ENCODE data around the gene KCNJ10.

KCNJ10 gene

DNA sequence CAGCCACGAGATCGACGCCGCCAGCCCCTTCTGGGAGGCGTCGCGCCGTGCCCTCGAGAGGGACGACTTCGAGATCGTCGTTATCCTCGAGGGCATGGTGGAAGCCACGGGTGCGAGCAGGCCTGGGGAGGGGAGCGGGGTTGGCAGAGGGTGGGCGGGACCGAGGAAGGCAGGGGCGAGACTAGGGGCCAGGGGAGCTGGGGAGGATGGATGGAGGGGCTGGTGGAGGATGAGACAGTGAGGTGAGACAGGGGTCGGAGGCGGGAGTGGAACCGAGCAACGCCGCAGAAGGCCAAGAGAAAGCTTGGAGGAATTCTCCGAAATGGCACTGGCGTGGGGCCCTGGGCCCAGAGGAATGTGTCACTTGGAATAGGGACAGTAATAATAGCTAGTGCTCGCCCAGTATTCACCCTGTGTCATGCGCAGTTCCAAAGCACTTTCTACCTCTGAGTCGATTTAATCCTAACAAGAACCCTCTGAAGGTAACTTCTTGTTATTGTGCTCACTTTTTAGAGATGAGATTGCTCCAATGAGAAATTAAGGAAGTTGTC, 14.9 kb upstream of the KCNJ10 start:
- in situ Hi-C loops (cut with MboI; ENCODE audit: low sequenced_read_pairs): no loop called here

DNA sequence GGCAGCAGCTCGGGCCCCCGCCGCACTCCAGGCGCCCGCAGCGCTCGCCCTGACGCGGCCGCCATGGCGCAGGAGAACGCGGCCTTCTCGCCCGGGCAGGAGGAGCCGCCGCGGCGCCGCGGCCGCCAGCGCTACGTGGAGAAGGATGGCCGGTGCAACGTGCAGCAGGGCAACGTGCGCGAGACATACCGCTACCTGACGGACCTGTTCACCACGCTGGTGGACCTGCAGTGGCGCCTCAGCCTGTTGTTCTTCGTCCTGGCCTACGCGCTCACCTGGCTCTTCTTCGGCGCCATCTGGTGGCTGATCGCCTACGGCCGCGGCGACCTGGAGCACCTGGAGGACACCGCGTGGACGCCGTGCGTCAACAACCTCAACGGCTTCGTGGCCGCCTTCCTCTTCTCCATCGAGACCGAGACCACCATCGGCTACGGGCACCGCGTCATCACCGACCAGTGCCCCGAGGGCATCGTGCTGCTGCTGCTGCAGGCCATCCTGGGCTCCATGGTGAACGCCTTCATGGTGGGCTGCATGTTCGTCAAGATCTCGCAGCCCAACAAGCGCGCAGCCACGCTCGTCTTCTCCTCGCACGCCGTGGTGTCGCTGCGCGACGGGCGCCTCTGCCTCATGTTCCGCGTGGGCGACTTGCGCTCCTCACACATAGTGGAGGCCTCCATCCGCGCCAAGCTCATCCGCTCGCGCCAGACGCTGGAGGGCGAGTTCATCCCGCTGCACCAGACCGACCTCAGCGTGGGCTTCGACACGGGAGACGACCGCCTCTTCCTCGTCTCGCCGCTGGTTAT, 14.2 kb upstream of the KCNJ10 start:
- in situ Hi-C loops (cut with MboI; ENCODE audit: low sequenced_read_pairs): no loop called here

DNA sequence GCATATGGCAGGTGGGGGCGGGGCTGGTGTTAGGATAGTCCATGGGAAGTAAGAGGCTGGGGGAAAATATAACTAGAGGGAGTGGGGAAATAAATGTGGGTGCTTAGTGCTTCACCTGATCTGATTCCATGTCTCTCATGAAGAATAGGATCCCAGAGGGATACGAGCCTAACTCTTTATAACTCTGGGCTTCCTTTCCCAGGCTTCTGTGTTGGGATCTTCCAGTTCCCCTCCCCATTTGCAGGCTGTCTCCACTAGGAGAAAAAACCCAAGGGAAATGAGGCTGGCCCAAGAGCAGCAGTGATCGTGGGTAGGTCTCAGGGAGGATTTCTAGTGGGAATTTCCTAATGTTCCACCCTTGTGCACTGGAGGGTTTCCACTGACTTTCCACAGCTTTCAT, 13.0 kb upstream of the KCNJ10 start:
- in situ Hi-C loops (cut with MboI; ENCODE audit: low sequenced_read_pairs): no loop called here

DNA sequence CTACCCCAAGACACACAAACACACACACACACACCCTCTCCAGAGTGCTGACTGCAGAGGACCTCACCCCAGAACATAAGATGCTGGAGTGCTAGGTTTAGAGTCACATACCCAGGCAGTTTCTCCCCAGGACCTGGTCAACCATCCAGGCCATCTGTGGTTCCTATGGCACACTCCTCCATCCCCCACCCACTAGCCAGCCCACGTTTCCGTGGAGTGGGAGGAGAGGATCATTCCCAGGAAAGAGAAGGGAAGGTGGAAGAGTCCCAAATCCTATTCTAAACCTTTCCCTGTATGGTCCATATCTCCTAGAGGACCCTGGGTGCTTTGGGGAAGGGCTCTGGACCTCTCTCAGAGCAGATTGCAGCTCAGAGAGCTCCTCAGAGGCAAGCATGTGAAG, 12.5 kb upstream of the KCNJ10 start:
- in situ Hi-C loops (cut with MboI; ENCODE audit: low sequenced_read_pairs): no loop called here

DNA sequence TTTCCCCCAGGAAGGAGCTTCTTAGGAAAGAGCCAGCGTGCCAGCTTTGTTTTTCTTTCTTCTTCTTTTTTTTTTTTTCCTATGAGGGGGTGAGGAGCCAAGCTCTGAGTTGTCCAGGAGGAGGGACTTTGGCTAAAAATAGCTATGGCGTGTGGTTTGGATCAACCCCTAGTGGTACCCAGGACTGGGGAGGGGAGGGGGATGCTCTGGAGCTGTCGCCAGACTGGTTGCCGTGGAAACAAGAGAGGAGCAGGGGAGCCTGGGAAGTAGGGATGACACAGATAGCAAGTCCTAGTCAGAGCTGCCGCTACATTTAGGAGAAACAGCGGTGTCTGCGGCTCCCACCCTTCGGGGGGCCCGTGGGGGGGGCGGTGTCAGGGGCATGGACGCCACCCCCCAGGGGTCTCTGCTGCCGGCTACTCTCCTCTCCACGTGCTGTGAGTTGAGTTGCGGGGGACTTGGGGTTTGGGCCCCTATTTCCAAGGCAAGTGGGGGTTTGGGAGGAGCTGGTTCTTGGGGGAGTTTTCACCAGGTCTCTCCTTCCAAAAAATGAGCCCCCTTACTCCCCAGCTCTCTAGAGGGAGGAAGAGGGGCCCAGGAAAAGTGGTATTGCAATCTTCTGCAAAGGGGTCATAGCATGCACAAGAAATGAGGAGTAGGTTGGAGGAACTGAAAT, 11.4 kb upstream of the KCNJ10 start, which contains the start of gene KCNJ9:
Gene KCNJ9, plus strand, starts transcription at position 278 of the 676 bp plus-strand sequence. CDS start 2,493 bp downstream, outside the sequence.
- in situ Hi-C loops (cut with MboI; ENCODE audit: low sequenced_read_pairs): no loop called here

DNA sequence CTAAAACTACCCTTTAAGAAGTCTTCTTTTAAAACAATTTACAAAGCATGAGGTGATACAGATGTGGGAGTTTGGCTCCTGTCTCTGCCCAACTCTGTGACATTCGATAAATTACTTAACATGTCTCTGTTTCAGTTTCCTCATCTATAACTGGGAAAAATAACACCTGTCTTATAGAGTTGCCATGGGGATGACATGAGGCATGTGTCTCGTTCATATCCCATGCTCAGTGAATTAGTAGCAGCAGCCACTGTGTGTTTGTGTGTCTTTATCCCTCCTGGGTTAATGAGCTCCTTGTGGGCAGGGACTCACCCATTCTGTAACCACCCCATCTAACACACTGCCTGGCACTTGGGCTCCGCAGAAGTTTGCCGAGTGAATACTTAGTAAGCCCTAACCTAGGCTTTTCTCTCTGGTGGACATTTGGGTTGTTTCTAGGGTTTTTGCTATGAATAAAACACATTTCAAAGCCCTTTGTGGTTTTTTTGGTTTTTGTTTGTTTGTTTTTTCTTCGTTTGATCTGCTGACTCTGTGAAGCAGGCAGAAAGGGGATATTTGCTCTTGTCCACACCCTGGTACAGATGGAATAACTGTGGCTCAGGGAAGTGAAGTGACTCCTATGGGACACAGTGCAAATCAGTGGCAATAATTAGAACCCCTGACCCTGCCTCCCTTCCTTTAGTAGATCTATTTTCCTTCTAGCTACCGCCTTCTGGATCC, 10.6 kb upstream of the KCNJ10 start:
- in situ Hi-C loops (cut with MboI; ENCODE audit: low sequenced_read_pairs): no loop called here

DNA sequence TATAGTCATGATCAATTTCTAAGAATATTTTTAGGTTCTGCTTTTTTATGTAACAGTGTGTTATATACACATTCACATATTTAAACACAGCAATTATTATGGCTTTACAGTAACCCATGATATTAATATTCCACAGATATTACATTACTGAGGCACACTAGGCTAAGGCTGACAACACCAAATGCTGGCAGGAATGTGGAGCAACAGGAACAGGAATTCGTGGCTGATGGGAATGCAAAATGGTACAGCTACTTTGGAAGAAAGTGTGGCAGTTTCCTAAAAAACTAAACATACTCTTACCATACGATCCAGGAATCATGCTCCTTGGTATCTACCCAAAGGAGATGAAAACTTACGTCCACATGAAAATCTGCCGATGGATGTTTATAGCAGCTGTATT, 9.5 kb upstream of the KCNJ10 start:
- in situ Hi-C loops (cut with MboI; ENCODE audit: low sequenced_read_pairs): no loop called here

DNA sequence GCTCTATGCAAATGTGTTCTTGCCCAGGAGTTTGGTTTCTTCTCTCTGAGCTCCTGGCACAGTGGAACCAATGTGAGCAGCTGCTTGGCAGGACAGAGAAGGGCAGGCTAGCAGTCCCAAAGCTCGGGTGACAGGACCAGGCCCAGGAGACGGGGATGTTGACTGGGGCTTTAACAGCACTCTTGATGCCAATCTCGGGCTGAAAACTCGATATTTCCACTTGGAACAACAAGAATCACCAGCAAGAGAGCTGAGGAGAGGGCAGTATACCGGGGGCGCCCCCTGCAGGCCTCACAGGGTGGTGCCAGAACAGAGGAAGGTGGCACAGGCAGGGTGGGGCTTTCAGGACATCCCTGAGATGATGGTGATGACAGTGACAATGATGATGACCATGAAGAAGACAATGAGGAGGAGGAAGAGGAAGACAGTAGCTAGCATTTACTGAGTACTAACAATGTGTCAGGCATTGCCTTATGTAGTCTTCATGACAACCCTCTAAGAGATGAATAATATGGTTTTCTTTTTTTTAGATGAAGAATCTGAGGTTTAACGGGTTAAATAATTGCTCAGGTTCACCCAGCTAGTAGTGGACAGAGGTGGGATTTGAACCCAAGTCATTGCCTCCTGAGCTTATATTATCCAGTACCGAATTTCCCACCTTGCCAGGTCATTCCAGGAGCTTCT, 8.7 kb upstream of the KCNJ10 start:
- in situ Hi-C loops (cut with MboI; ENCODE audit: low sequenced_read_pairs): no loop called here

DNA sequence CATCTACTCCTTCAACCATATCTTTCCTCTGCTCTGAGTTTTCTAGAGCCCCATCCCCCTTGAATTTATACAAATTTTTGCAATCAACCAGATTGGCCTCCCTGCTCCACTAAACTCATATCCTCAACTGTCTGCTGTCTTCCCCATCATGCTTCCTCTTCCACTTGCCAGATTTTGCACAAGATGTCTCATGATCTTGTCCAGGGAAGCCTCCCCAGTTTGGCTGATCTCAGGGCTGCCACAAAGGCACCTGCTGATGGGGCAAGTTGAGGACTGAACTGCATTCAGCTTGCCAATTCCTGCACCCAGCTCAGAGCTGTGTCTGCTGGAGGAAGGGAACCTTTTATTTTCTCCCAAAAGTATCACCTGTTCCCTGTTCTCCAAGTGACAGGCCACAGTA, 7.5 kb upstream of the KCNJ10 start:
- in situ Hi-C loops (cut with MboI; ENCODE audit: low sequenced_read_pairs): no loop called here

DNA sequence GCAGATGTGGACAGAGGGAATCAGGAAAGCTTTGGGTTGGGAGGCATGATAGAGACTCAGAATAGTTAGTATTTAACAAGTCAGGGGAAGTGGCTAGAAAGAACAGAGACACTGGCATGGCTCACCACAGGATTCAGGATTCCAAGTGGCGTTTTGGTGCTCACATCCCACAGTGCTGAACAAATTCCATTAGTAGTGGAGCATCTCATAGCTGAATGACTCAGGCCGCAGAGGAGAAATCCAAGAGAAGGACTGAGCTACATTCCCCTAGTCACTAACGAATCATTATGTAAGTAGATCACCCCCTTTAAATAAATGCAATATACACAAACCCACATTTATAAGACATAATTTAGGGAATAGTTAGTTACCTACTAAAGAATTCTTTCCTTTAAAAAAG, 6.3 kb upstream of the KCNJ10 start:
- in situ Hi-C loops (cut with MboI; ENCODE audit: low sequenced_read_pairs): no loop called here

DNA sequence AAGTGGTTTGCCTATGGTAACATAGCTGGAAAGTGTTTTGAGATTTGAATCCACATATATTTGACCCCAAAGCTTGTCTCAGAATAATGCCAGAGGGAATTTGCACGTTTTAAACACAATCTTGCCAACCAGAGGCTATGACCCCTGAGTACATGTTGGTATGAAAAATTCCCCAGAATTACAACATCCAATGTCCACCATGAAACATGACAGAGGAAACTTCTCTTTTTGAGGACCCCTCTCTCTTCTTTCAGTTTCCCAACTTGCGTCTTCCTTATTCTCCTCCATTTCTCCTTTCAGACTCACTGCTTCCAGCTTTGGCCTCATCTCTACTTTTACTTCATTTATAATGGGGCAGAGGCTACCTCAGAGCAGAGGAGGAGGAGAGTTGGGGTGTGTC, 5.9 kb upstream of the KCNJ10 start:
- in situ Hi-C loops (cut with MboI; ENCODE audit: low sequenced_read_pairs): no loop called here

DNA sequence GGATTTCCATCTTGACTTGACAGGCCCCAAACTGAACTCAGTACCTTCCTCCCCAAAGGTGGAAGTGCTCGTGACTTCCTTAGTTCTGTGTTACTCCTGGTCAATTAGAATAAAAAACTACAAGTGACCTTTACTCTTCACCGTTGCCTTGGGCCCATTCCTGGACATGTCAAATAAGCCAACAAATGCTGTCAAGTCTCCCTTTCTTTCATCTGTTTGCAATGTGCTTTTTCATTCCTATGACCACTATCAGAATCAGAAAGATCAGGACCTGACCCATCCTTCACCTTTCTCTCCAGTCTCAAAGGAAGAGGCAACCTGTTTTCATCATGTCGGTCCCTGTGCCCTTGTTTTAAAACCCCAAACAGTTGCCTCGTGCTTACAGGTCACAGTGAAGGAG, 4.9 kb upstream of the KCNJ10 start:
- in situ Hi-C loops (cut with MboI; ENCODE audit: low sequenced_read_pairs): no loop called here

DNA sequence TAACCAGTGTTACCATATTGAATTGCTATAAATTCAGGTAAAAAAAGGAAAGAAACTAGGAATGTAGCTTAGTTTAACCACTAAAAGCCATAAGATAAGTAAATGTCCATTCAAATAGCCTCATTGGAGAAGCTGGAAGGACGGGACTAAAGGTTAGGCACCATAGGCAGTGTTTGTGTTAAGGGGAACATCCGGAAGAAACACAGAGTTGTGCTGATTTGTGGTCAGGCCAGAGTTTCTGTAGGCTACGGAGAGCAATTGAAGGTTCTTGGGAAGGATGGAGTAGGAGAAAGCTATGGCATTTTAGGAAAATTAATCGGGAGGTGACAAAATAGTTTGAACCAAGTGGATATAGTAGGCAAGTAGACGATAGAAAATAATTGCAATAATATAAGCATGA, 1.3 kb upstream of the KCNJ10 start:
- in situ Hi-C loops (cut with MboI; ENCODE audit: low sequenced_read_pairs): no loop called here

DNA sequence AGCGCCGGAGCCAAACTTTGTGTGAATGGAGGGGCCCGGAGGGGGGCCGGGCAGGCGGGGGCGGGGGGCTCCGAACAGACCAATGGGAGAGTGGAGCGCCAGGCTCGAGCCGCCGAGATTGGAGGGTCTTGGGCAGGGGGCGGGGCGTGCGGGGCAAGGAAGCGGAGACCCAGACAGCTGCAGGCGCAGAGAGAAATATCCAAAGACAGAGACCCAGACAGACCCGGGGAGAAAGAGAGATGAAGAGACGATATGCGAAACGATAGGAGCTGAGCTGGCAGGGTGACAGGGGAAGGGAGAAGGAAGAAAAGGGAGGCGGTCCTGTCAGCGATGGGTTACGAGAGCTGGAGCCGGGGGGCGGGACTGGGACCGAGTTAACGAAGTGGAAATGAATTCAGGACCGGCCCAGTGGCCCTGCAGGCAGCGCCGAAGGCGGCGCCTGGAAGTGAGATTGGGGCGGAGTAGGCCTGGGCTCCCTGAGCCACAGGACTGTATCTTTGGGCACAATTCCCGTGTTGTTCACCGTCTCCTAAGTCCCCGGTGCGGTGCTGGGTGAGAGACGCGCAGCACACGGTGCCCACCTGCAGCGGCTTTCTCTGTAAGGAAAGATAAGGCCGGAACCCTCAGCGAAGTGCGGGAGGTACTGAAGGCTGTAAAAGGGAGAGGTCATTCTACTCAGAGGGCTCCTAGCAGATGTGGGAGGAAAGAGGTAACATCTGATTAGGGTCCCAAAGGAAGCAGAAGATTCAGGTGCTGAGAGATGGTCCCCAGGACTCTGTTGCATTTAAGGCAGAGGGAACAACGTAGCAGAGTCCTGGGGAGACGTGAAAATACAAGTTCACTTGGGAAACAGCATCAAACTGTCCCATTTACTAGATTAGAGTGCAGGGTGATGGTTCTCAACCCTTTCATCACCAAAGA, 543 bp upstream of the KCNJ10 start:
- in situ Hi-C loops (cut with MboI; ENCODE audit: low sequenced_read_pairs): no loop called here

DNA sequence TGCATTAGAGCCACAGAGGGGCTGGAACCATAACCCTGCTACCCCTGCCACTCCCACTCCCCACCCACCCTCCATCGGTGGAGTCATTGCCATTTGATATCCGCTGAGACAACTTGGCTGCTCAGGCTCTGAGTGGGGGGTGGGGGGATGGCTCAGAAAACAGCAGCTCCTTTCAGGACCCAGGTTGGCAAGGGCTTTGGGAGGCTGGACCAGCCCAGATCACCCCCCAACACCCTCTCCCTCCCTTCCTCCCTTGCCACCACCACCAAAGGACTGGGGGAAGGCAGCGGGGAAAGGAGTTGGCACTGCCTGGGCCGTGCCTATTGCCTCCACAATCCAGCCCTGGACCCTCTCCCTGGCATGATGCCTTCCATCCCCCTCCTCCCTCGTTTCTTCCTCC, 1.7 kb downstream of the KCNJ10 start:
- in situ Hi-C loops (cut with MboI; ENCODE audit: low sequenced_read_pairs): no loop called here

DNA sequence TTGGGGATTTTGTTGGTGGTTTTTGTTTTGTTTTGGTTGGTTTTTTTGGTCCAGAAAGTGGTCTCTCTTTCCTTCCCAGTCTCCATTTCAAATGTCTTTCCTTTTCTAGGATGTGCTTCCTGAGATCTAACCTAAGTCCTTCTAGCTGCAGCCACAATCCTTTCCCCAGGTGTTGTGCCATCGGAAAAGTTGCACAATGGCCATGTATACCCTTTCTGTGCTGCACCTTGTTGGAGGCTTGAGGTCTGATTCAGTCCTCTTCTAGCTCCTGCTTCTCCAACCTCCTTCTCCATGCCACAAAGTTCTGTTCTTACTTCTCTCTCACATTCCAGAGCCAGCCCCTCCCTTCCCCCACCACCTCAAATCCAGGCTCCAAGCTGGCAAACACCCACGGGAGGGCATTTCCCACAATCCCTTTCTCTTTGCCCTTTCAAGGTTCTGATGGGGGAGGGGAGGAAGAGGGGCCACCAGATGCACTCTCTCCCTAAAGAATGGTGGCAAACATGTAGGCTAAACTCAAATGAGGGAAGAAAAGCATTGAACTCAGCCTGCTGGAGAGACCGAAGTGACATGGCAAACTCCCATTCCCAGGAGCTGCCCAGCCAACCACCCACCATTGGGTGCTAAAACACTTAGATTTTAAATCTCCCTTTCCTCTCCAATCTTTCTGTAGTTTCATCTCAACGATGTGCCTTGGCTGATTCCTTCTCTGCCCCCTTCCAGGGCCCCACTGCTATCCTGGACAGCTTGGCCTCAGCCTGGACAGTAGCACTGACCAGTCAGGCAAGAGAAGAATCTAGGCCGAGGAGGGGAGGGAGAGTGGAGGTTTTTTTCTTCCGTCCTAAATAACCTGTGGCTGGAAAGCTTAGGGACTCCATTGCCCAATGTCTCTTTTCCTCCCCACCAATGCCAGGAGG, 2.9 kb downstream of the KCNJ10 start:
- in situ Hi-C loops (cut with MboI; ENCODE audit: low sequenced_read_pairs): no loop called here

DNA sequence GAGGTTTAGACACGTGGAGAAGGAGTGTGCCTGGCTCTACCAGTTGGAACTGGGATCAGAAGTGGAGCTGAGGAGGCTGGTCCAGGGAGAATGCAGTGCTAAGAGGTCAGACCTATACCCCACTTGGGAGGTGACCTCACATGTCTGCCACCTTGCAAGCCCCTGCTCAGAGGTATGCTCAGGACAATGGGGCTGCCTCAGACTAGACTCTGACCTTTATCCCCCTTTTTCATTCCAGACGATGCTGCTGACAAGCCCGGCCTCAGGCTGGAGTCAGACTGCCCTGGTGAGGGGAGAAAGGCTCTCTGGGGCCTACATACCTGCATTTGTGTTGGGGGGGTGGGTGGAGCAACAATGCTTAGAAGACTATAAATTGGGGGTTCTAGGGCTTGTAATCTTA, 5.2 kb downstream of the KCNJ10 start:
- in situ Hi-C loops (cut with MboI; ENCODE audit: low sequenced_read_pairs): no loop called here

DNA sequence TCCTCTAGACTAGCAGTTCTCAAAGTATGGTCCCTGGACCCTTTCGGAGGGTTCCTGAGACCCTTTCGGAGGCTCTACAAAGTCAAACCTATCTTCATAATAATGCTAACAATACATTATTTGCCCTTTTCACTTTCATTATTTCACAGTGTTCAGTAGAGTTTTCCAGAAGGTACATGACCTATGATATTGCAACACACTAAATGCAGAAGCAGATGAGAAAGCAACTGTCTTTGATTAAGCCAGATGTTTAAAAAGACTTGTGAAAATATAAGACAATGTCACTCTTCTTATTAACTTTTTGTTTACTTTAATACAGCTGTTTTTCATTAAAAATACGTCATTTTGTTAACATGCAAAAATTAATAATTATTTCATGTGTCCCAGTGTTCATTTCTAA, 5.8 kb downstream of the KCNJ10 start:
- in situ Hi-C loops (cut with MboI; ENCODE audit: low sequenced_read_pairs): no loop called here

DNA sequence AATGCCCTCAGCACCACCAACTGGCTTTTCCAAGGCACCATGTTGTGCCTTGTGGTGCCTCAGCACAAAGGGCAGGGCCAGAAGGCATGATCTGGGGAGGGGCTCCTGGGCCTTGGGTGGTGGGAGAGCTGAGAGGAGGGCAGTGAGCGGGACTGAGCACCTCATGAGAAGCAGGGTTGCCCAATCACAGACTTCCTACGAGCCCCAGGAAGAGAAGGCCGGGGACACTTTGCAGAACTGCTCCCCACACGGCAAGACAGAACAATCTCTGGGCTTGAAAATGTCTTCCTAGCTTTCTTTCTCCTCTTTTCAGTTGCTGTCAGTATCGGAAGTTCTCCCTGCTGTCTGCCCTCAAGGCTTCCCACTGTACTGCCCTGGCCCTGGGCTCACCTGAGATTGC, 6.8 kb downstream of the KCNJ10 start:
- in situ Hi-C loops (cut with MboI; ENCODE audit: low sequenced_read_pairs): no loop called here
